ENCODE measurements around the gene ZSWIM6.

The ZSWIM6 gene

GRCh38 chr5:61307611-61308010, 24.4 kb upstream of the ZSWIM6 start:
- DNase-seq, result no peak

GRCh38 chr5:61308712-61309111, 23.3 kb upstream of the ZSWIM6 start:
- no peak for DNase-seq

GRCh38 chr5:61309115-61309514, 22.9 kb upstream of the ZSWIM6 start:
- no peak for DNase-seq

GRCh38 chr5:61311056-61311610, 20.9 kb upstream of the ZSWIM6 start:
- no peak for DNase-seq

- no peak for DNase-seq
Measured at GRCh38 chr5:61311836-61312808, 19.9 kb upstream of the ZSWIM6 start.

GRCh38 chr5:61313960-61314681, 17.9 kb upstream of the ZSWIM6 start:
- no peak for DNase-seq

- DNase-seq, result no peak
Measured at GRCh38 chr5:61318376-61318775, 13.7 kb upstream of the ZSWIM6 start.

- no peak for DNase-seq
Measured at GRCh38 chr5:61319388-61320146, 12.5 kb upstream of the ZSWIM6 start.

- no peak for DNase-seq
Measured at GRCh38 chr5:61320860-61321259, 11.2 kb upstream of the ZSWIM6 start.

GRCh38 chr5:61321669-61322068, 10.4 kb upstream of the ZSWIM6 start:
- DNase-seq, result no peak

- no peak for DNase-seq
Measured at GRCh38 chr5:61322738-61323725, 9.0 kb upstream of the ZSWIM6 start.

GRCh38 chr5:61327760-61328753, 4.0 kb upstream of the ZSWIM6 start:
- no peak for DNase-seq

GRCh38 chr5:61328791-61329549, 3.1 kb upstream of the ZSWIM6 start:
- no peak for DNase-seq

GRCh38 chr5:61329550-61330128, 2.4 kb upstream of the ZSWIM6 start:
- DNase-seq, result no peak

- peak; percentile 45 for DNase-seq
Measured at GRCh38 chr5:61330341-61330844, 1.7 kb upstream of the ZSWIM6 start.

GRCh38 chr5:61330845-61331406, 1.1 kb upstream of the ZSWIM6 start:
- peak; percentile 78 for DNase-seq

- DNase-seq, result peak; percentile 36
Measured at GRCh38 chr5:61332358-61332749, 296 bp downstream of the ZSWIM6 start.

- DNase-seq, result peak; percentile 16
Measured at GRCh38 chr5:61332851-61333320, 828 bp downstream of the ZSWIM6 start.

Measured in central memory CD4-positive, alpha-beta T cell (primary cell).